Chondrocyte (in vitro differentiated cells): ENCODE measurements around the gene GOLGA6L25. TPM values are rescaled to one million over a fixed set of nuclear protein-coding genes. Genes with fewer than 3 reads are reported as not detected.
"Not testable (repeated sequence)": the region's sequence is repeated elsewhere in the genome, so short reads cannot be mapped to it uniquely, and the experiment has no call there.

Experiments
- DNase-seq: peaks from one replicate; pipeline ENCODE4 v3.0.0; 2021; ENCODE audit warnings: mixed read lengths, low spot score
- H3K27ac Mint-ChIP-seq: one replicate; pipeline ENCODE4 v1.8.0; 2021; ENCODE audit warnings: mild to moderate bottlenecking, moderate library complexity, mixed read lengths; ENCODE audit not compliant: unreplicated experiment
- H3K27me3 Mint-ChIP-seq: 2 replicates; pipeline ENCODE4 v1.8.0; 2021; ENCODE audit warnings: low read depth, mixed read lengths
- H3K36me3 Mint-ChIP-seq: 2 replicates; pipeline ENCODE4 v1.8.0; 2021; ENCODE audit warnings: low read depth, mixed read lengths
- H3K4me1 Mint-ChIP-seq: 2 replicates; pipeline ENCODE4 v1.8.0; 2021; ENCODE audit warnings: low read depth, mild to moderate bottlenecking, mixed read lengths
- H3K4me3 Mint-ChIP-seq: one replicate; pipeline ENCODE4 v1.8.0; 2021; ENCODE audit warnings: mild to moderate bottlenecking, moderate library complexity, mixed read lengths; ENCODE audit not compliant: unreplicated experiment
- H3K9me3 Mint-ChIP-seq: 2 replicates; pipeline ENCODE4 v1.8.0; 2021; ENCODE audit warnings: low read depth, mixed read lengths
- total RNA-seq: library from RNA; stranded (reverse); gene quantifications from 3 replicates; pipeline ENCODE4 v1.2.1, GENCODE V29; 2021

Gene GOLGA6L25
- total RNA-seq, 1 donor from 2014 or later = not detected

GRCh38 chr15:28602152-28602551 lies 48.8 kb downstream of the GOLGA6L25 start:
- not testable (repeated sequence) for H3K4me1 Mint-ChIP-seq, H3K4me3 Mint-ChIP-seq, H3K27ac Mint-ChIP-seq, H3K27me3 Mint-ChIP-seq, H3K36me3 Mint-ChIP-seq, DNase-seq, H3K9me3 Mint-ChIP-seq

Other genes with a start within 250 kb of the GOLGA6L25 start
- gene HERC2, start 231.4 kb upstream of the GOLGA6L25 start, total RNA-seq = 58.5 to 94.5 TPM (median 61.9 TPM) in 3 replicates
- gene GOLGA6L24, start 195.5 kb upstream of the GOLGA6L25 start, total RNA-seq = not detected in 3 replicates
- not detected in 3 replicates for gene GOLGA8F, start 174.9 kb upstream of the GOLGA6L25 start, total RNA-seq
- not detected in 3 replicates for gene GOLGA8G, start 20.6 kb upstream of the GOLGA6L25 start, total RNA-seq
- 2.5 to 4.8 TPM (median 3.6 TPM) in 3 replicates for gene GOLGA8M, start 158.9 kb downstream of the GOLGA6L25 start, total RNA-seq